Trophoblast cell (in vitro differentiated cells and primary cell): ENCODE measurements around the gene NT5DC2.

ENCODE experiments used
- DNase-seq, 2 donors: peaks; one replicate each; pipeline ENCODE4 v3.0.0-alpha.2; 2016
- H2AFZ ChIP-seq: 2 replicates; pipeline ENCODE4 v1.6.1; 2013; ENCODE audit warnings: low read length, moderate library complexity, mild to moderate bottlenecking; ENCODE audit not compliant: insufficient read depth, poor library complexity
- H2AK5ac ChIP-seq: 2 replicates; pipeline ENCODE4 v1.6.1; 2013; ENCODE audit warnings: mild to moderate bottlenecking, low read length
- H2BK120ac ChIP-seq: 2 replicates; pipeline ENCODE4 v1.6.1; 2013; ENCODE audit warnings: low read length, mild to moderate bottlenecking, moderate library complexity; ENCODE audit not compliant: insufficient read depth, poor library complexity
- H2BK12ac ChIP-seq: 2 replicates; pipeline ENCODE4 v1.6.1; 2013; ENCODE audit warnings: mild to moderate bottlenecking, low read length, moderate library complexity
- H2BK5ac ChIP-seq: 2 replicates; pipeline ENCODE4 v1.6.1; 2013; ENCODE audit warnings: low read length, low read depth, moderate library complexity, mild to moderate bottlenecking; ENCODE audit not compliant: poor library complexity
- H3K14ac ChIP-seq: 2 replicates; pipeline ENCODE4 v1.6.1; 2013; ENCODE audit warnings: mild to moderate bottlenecking, low read length
- H3K18ac ChIP-seq: 2 replicates; pipeline ENCODE4 v1.6.1; 2013; ENCODE audit warnings: mild to moderate bottlenecking, low read length
- H3K23ac ChIP-seq: 2 replicates; pipeline ENCODE4 v1.6.1; 2013; ENCODE audit warnings: low read length
- H3K27ac ChIP-seq: 2 replicates; pipeline ENCODE4 v1.5.1; 2013; ENCODE audit warnings: low read depth, mild to moderate bottlenecking, inconsistent platforms, low read length, moderate library complexity
- H3K27me3 ChIP-seq: 2 replicates; pipeline ENCODE4 v1.6.1; 2013; ENCODE audit warnings: inconsistent platforms, mild to moderate bottlenecking, low read length, moderate library complexity; ENCODE audit not compliant: insufficient read depth
- H3K36me3 ChIP-seq, 2 experiments: 1 replicate in 1 of 2; 2 replicates in 1 of 2; pipeline ENCODE4 v1.6.1; 2013; ENCODE audit warnings: low read length in 2 of 2, mild to moderate bottlenecking in 2 of 2, moderate library complexity in 1 of 2; ENCODE audit not compliant: insufficient read depth in 2 of 2, control insufficient read depth in 1 of 2
- H3K4ac ChIP-seq: 2 replicates; pipeline ENCODE4 v1.6.1; 2013; ENCODE audit warnings: low read depth, mild to moderate bottlenecking, low read length, moderate library complexity
- H3K4me1 ChIP-seq, 2 experiments: 1 replicate in 1 of 2; 2 replicates in 1 of 2; pipeline ENCODE4 v1.6.1; 2013; ENCODE audit warnings: low read length in 2 of 2, mild to moderate bottlenecking in 2 of 2, moderate library complexity in 1 of 2; ENCODE audit not compliant: insufficient read depth in 2 of 2, control insufficient read depth in 1 of 2
- H3K4me2 ChIP-seq: 2 replicates; pipeline ENCODE4 v1.6.1; 2013; ENCODE audit warnings: inconsistent platforms, mild to moderate bottlenecking, low read length, moderate library complexity
- H3K4me3 ChIP-seq: 2 replicates; pipeline ENCODE4 v1.5.1; 2013; ENCODE audit warnings: mild to moderate bottlenecking, low read depth, low read length, inconsistent platforms
- H3K79me1 ChIP-seq: one replicate; pipeline ENCODE4 v1.6.1; 2013; ENCODE audit warnings: low read length
- H3K79me2 ChIP-seq: 2 replicates; pipeline ENCODE4 v1.6.1; 2013; ENCODE audit warnings: low read length, mild to moderate bottlenecking; ENCODE audit not compliant: control insufficient read depth, insufficient read depth, poor library complexity
- H3K9ac ChIP-seq: 2 replicates; pipeline ENCODE4 v1.6.1; 2013; ENCODE audit warnings: mild to moderate bottlenecking, low read length
- H3K9me3 ChIP-seq: 2 replicates; pipeline ENCODE4 v1.6.1; 2013; ENCODE audit warnings: low read depth, mild to moderate bottlenecking, control low read depth, inconsistent platforms, low read length; ENCODE audit not compliant: insufficient read depth
- H4K12ac ChIP-seq: 2 replicates; pipeline ENCODE4 v1.6.1; 2013; ENCODE audit warnings: low read depth, mild to moderate bottlenecking, low read length, moderate library complexity
- H4K8ac ChIP-seq: 2 replicates; pipeline ENCODE4 v1.6.1; 2013; ENCODE audit warnings: low read depth, mild to moderate bottlenecking, low read length, moderate library complexity
- H4K91ac ChIP-seq: one replicate; pipeline ENCODE4 v1.6.1; 2013; ENCODE audit warnings: low read depth, mild to moderate bottlenecking, low read length, moderate library complexity
- WGBS: extraction: QIAGEN DNeasy Blood & Tissue Kit; methylation state at CpG from one replicate; pipeline ENCODE4 v1.1.7; 2013; ENCODE audit warnings: missing lambda C conversion rate; ENCODE audit not compliant: insufficient read length, insufficient coverage; ENCODE audit errors: extremely low coverage; 5-methylcytosine and 5-hydroxymethylcytosine counted together

Gene NT5DC2

DNA sequence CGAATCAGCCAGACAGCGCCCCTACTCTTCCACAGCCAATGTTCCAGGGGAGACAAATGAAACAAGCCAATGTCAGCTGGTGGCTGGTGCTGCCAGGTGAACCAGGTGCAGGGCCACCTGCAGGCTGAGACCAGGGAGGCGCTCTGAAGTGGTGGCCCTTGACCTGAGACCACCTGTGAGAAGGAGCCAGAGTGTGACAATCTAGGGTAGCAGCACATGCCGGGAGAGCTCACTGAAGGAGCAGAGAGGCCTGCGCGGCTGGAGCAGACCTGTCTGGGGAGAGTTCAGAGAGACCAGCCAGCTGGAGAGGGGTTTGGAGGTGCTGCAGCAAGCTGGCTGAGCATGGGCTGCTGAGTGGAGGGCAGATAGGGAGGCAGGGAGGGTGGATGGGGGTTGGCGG is 39.2 kb downstream of the NT5DC2 start:
- Histone ChIP-seq H4K91ac (no peak overlapping the region), H3K4ac (no peak overlapping the region), H2BK12ac (no peak overlapping the region), H2BK120ac (no peak overlapping the region), H2AFZ (no peak overlapping the region), H3K18ac (no peak overlapping the region), H3K23ac (no peak overlapping the region), H3K27ac (no peak overlapping the region), H2AK5ac (no peak overlapping the region), H3K4me1 (no peaks in the 10 kb centered on the region), H2BK5ac (no peak overlapping the region), H4K12ac (no peak overlapping the region), H3K79me2 (no peaks in the 10 kb centered on the region), H3K9ac (no peak overlapping the region), H3K36me3 (peaks cover 38 to 41% of the 10 kb centered on the region in 2 experiments), H3K4me2 (no peak overlapping the region), H3K79me1 (no peaks in the 10 kb centered on the region), H3K4me3 (no peak overlapping the region), H4K8ac (no peak overlapping the region), H3K9me3 (no peaks in the 10 kb centered on the region), H3K14ac (no peak overlapping the region), H3K27me3 (no peaks in the 10 kb centered on the region)
- no peak for DNase-seq
- WGBS: no CpG with 5 or more reads among the region's 7 CpGs

DNA sequence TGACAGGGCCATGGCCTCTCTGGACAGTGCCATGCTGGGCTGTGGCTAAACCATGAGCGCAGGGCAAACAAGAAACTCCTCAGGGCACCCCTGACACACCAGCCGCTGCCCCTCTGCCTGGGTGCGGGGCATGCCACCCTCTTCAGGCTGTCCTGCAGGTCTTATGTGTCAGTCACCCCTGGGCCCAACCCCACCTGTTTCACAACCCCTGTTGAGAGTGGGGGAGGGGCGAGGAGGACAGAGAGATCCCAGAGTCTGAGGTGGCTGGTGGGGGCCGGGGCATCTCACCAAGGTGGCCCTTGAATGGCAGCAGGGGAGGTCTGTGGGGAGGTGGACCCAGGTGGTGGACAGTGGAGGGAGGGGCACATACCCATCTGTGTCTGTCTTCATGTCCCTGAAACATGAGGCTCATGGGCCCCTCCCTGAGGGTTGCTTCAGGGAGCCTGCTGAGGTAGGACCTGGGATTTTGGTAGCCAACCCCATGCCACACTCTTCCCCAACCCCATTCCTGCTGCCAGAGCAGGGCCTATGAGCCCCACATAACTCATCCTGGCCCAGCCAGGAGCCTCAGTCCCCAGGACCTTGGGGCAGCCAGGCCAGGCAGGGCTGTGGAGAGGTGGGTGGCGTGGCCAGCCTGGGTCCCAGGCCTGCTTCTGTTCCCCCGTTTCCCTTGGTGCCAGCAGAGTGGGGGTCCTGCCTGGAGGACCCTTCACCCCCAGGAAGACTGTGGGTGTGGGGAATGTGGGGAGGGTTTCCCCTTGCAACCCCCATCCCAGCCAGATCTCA is 40.2 kb downstream of the NT5DC2 start:
- H3K14ac ChIP-seq: no peak overlapping the region
- no peak overlapping the region for H3K23ac ChIP-seq
- DNase-seq: no peak
- H3K4me3 ChIP-seq: no peak overlapping the region
- no peaks in the 10 kb centered on the region for H3K9me3 ChIP-seq
- H2AK5ac ChIP-seq: no peak overlapping the region
- H3K18ac ChIP-seq: no peak overlapping the region
- no peak overlapping the region for H4K8ac ChIP-seq
- H4K91ac ChIP-seq: no peak overlapping the region
- H3K4me1 ChIP-seq: no peaks in the 10 kb centered on the region
- no CpG with 5 or more reads among the region's 7 CpGs for WGBS
- H3K27ac ChIP-seq: no peak overlapping the region
- H3K27me3 ChIP-seq: no peaks in the 10 kb centered on the region
- H2AFZ ChIP-seq: no peak overlapping the region
- H3K9ac ChIP-seq: no peak overlapping the region
- H3K79me1 ChIP-seq: no peaks in the 10 kb centered on the region
- no peak overlapping the region for H2BK5ac ChIP-seq
- H3K79me2 ChIP-seq: no peaks in the 10 kb centered on the region
- H3K4me2 ChIP-seq: no peak overlapping the region
- H4K12ac ChIP-seq: no peak overlapping the region
- no peak overlapping the region for H2BK120ac ChIP-seq
- no peak overlapping the region for H2BK12ac ChIP-seq
- H3K36me3 ChIP-seq: peaks cover 47 to 50% of the 10 kb centered on the region in 2 experiments
- no peak overlapping the region for H3K4ac ChIP-seq

DNA sequence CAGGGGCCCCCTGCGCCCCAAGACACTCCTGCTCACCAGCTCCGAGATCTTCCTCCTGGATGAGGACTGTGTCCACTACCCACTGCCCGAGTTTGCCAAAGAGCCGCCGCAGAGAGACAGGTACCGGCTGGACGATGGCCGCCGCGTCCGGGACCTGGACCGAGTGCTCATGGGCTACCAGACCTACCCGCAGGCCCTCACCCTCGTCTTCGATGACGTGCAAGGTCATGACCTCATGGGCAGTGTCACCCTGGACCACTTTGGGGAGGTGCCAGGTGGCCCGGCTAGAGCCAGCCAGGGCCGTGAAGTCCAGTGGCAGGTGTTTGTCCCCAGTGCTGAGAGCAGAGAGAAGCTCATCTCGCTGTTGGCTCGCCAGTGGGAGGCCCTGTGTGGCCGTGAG is 41.6 kb downstream of the NT5DC2 start:
- Histone ChIP-seq H3K27ac (no peak overlapping the region), H2BK5ac (no peak overlapping the region), H3K9me3 (no peaks in the 10 kb centered on the region), H3K36me3 (peaks cover 61 to 63% of the 10 kb centered on the region in 2 experiments), H3K14ac (no peak overlapping the region), H3K79me2 (no peaks in the 10 kb centered on the region), H3K4me1 (no peaks in the 10 kb centered on the region), H2AK5ac (no peak overlapping the region), H3K23ac (no peak overlapping the region), H3K4me2 (no peak overlapping the region), H2BK120ac (no peak overlapping the region), H2AFZ (no peak overlapping the region), H3K4me3 (no peak overlapping the region), H4K12ac (no peak overlapping the region), H3K9ac (no peak overlapping the region), H3K79me1 (no peaks in the 10 kb centered on the region), H3K18ac (no peak overlapping the region), H4K91ac (no peak overlapping the region), H2BK12ac (no peak overlapping the region), H4K8ac (no peak overlapping the region), H3K4ac (no peak overlapping the region), H3K27me3 (no peaks in the 10 kb centered on the region)
- no peak for DNase-seq
- no CpG with 5 or more reads among the region's 21 CpGs for WGBS

DNA sequence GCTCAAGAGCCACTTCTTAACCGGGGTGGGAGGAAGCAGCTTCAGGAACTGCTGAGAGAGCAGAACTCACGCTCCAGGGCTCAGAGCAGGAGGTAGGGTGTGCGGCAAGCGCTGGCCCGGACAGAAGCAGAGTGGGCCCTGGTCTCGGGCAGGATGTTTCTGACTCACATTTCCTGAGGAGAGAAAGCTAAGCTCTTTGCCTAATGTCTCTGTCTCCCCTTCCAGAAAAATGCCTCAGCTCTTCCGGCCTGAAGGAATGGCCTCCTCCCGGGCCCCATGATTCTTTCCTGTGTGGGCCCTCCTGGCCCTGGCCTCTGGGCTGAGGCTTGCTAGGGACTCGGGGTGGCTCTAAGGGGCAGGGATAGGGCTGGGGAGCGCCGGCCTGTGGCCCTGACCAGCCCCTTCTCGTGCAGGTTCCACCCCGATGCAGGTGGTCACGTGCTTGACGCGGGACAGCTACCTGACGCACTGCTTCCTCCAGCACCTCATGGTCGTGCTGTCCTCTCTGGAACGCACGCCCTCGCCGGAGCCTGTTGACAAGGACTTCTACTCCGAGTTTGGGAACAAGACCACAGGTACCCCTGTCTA is 42.6 kb downstream of the NT5DC2 start:
- WGBS: no CpG with 5 or more reads among the region's 23 CpGs
- Histone ChIP-seq H3K4me2 (no peak overlapping the region), H2AK5ac (no peak overlapping the region), H3K4me3 (no peak overlapping the region), H3K14ac (no peak overlapping the region), H3K9me3 (no peaks in the 10 kb centered on the region), H2BK12ac (no peak overlapping the region), H2BK120ac (no peak overlapping the region), H2AFZ (no peak overlapping the region), H3K4ac (no peak overlapping the region), H2BK5ac (no peak overlapping the region), H3K36me3 (peaks cover 70 to 71% of the 10 kb centered on the region in 2 experiments), H4K12ac (no peak overlapping the region), H4K8ac (no peak overlapping the region), H3K4me1 (no peaks in the 10 kb centered on the region), H3K27ac (no peak overlapping the region), H3K79me2 (no peaks in the 10 kb centered on the region), H3K18ac (no peak overlapping the region), H4K91ac (no peak overlapping the region), H3K79me1 (no peaks in the 10 kb centered on the region), H3K27me3 (no peaks in the 10 kb centered on the region), H3K23ac (no peak overlapping the region), H3K9ac (no peak overlapping the region)
- no peak for DNase-seq
